Measurements from ENCODE around the gene JPH4.
A peak's percentile ranks its signal among the peaks of the same experiment; 100 is the strongest.

DNA sequence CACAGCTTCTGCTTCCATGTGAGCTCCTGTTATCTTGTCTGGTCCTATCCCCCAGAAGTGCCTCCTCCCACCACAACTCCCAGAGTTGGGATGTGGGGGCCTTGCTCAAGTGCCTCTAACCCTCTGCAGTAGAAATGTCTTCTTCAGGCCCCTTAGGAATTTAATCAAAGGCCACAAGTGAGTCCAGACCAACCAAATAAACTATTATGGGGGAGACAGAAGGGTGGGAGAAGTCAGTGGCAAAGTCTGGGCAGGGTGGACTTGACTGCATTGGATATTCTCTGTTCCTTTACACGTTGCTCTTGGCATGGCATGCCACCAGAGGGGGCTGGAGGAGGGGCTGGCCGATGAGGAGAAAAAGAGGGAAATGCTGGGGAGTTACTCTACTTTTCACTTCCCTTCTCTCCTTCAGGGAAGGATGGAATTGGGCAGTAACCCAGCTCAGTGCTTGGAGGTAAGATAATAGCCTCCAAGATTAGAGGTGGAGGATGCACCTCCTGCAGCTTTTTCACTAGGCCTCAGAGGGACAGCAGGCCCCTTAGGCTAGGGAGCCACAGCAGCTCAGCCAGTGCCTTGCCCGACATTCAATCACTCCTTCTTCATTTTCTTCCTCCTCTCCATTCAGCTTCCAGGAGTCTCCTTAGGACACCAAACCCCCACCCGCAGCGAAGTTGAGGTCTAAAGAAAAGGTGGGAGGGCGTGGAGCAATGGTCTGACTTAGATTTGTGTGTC is 9.8 kb downstream of the JPH4 start:
- no peak for TF ChIP-seq POLR2A (IDR thresholded peaks at IDR 0.05)
- TF ChIP-seq, protein P1, sequence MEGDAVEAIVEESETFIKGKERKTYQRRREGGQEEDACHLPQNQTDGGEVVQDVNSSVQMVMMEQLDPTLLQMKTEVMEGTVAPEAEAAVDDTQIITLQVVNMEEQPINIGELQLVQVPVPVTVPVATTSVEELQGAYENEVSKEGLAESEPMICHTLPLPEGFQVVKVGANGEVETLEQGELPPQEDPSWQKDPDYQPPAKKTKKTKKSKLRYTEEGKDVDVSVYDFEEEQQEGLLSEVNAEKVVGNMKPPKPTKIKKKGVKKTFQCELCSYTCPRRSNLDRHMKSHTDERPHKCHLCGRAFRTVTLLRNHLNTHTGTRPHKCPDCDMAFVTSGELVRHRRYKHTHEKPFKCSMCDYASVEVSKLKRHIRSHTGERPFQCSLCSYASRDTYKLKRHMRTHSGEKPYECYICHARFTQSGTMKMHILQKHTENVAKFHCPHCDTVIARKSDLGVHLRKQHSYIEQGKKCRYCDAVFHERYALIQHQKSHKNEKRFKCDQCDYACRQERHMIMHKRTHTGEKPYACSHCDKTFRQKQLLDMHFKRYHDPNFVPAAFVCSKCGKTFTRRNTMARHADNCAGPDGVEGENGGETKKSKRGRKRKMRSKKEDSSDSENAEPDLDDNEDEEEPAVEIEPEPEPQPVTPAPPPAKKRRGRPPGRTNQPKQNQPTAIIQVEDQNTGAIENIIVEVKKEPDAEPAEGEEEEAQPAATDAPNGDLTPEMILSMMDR (IDR thresholded peaks at IDR 0.05): peak in 1 of 3 experiments; percentile 26
